ENCODE results near the gene CHST9. TPM values are rescaled to one million over a fixed set of nuclear protein-coding genes. Genes with fewer than 3 reads are reported as not detected.

The CHST9 gene
- total RNA-seq, 6 experiments from 2014 or later, result 3.8 to 24.2 (median 9.8) TPM

- DNase-seq (no peak), ATAC-seq (peak in 3 of 4 donors; percentile 25 to 39 (median 33))
- WGBS (ENCODE audit: insufficient coverage, low coverage, low lambda C conversion rate, missing lambda C conversion rate), result 28% methylated on average over 3 of the region's 3 CpGs
- Histone ChIP-seq H3K36me3 (no peaks in the 10 kb centered on the region), H3K9me3 (no peaks in the 10 kb centered on the region), H3K27me3 (no peaks in the 10 kb centered on the region), H3K27ac (no peak overlapping the region), H3K4me3 (no peak overlapping the region), H3K4me1 (peaks cover 0 to 10% (median 0%) of the 10 kb centered on the region in 4 donors)
- intact Hi-C loops (cut with DNase I), result no loop called here
- TF ChIP-seq CTCF (IDR thresholded peaks at IDR 0.05), result no peak
- TF ChIP-seq POLR2A (IDR thresholded peaks at IDR 0.05), result no peak
Observed at GRCh38 chr18:27198036-27198435, 12.9 kb upstream of the CHST9 start.

- Histone ChIP-seq H3K27me3 (no peaks in the 10 kb centered on the region), H3K27ac (no peak overlapping the region), H3K9me3 (no peaks in the 10 kb centered on the region), H3K36me3 (no peaks in the 10 kb centered on the region), H3K4me3 (no peak overlapping the region), H3K4me1 (peaks cover 0 to 6% (median 2%) of the 10 kb centered on the region in 4 donors)
- TF ChIP-seq POLR2A (IDR thresholded peaks at IDR 0.05), result no peak
- TF ChIP-seq CTCF (IDR thresholded peaks at IDR 0.05), result no peak
- intact Hi-C loops (cut with DNase I), result no loop called here
- DNase-seq (no peak), ATAC-seq (no peak)
- 92% methylated on average over 1 of the region's 1 CpG for WGBS (ENCODE audit: insufficient coverage, low coverage, low lambda C conversion rate, missing lambda C conversion rate)
Observed at GRCh38 chr18:27188309-27188708, 3.2 kb upstream of the CHST9 start.

GRCh38 chr18:27185897-27186296 lies 789 bp upstream of the CHST9 start:
- H3K27me3 ChIP-seq, result no peaks in the 10 kb centered on the region
- no peaks in the 10 kb centered on the region for H3K9me3 ChIP-seq
- DNase-seq, result no peak
- no peak overlapping the region for H3K27ac ChIP-seq
- peak overlapping the region in 2 of 3 donors; percentile 55 to 57 for H3K4me3 ChIP-seq
- H3K36me3 ChIP-seq, result no peaks in the 10 kb centered on the region
- intact Hi-C loops (cut with DNase I), result no loop called here
- 58% methylated on average over 4 of the region's 4 CpGs for WGBS (ENCODE audit: insufficient coverage, low coverage, low lambda C conversion rate, missing lambda C conversion rate)
- TF ChIP-seq CTCF (IDR thresholded peaks at IDR 0.05) (no peak), POLR2A (IDR thresholded peaks at IDR 0.05) (no peak)
- ATAC-seq, result no peak
- H3K4me1 ChIP-seq, result peaks cover 0 to 6% (median 2%) of the 10 kb centered on the region in 4 donors

GRCh38 chr18:27184115-27185024 lies 738 bp downstream of the CHST9 start:
- peak in 2 of 3 donors; percentile 44 to 53 for DNase-seq

More at GRCh38 chr18:27184115-27185024, 738 bp downstream of the CHST9 start:
- TF ChIP-seq CTCF (IDR thresholded peaks at IDR 0.05) (no peak), POLR2A (IDR thresholded peaks at IDR 0.05) (no peak)
- intact Hi-C loops (cut with DNase I), result no loop called here
- Histone ChIP-seq H3K36me3 (no peaks in the 10 kb centered on the region), H3K4me1 (peaks cover 0 to 6% (median 2%) of the 10 kb centered on the region in 4 donors), H3K27ac (no peak overlapping the region), H3K27me3 (no peaks in the 10 kb centered on the region), H3K4me3 (peak overlapping the region; percentile 42 to 57 (median 55)), H3K9me3 (no peaks in the 10 kb centered on the region)
- ATAC-seq, result peak; percentile 38 to 43 (median 40)
- 3% methylated on average over 13 of the region's 33 CpGs for WGBS (ENCODE audit: insufficient coverage, low coverage, low lambda C conversion rate, missing lambda C conversion rate)
